ENCODE results near the gene TFF1. TPM values are rescaled to one million over a fixed set of nuclear protein-coding genes. Genes with fewer than 3 reads are reported as not detected.

Gene TFF1
- total RNA-seq, 1 donor from 2014 or later, result not detected

- intact Hi-C loops (cut with micrococcal nuclease), result loop anchor here (5.0 to 10.0 kb wide), 6 partner anchors 36 to 976 kb away; partner anchors contain the start of genes MX1, PKNOX1 and RSPH1
Observed at GRCh38 chr21:42401154-42401553, 34.8 kb upstream of the TFF1 start.

DNA sequence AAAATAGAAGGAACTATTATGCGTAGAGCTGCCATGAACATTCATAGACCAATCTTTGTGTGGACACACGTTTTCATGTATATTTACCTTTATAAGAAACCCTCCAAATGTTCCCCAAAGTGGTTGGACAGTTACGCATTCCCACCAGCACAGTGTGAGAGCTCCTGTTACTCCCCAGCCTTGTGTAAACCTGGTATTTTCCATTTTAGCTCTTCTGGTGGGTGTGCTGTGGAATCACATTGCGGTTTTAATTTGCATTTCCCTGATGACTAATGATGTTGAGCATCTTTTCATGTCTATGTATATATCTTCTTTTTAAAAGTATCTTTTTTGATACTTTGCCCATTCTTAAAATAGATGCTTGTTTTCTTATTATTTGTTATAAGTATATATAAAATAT is 34.2 kb upstream of the TFF1 start:
- intact Hi-C loops (cut with micrococcal nuclease), result loop anchor here (5.0 to 10.0 kb wide), 6 partner anchors 37 to 976 kb away; partner anchors contain the start of genes MX1, PKNOX1 and RSPH1

- intact Hi-C loops (cut with micrococcal nuclease), result no loop called here
Observed at GRCh38 chr21:42398436-42399028, 32.2 kb upstream of the TFF1 start.

DNA sequence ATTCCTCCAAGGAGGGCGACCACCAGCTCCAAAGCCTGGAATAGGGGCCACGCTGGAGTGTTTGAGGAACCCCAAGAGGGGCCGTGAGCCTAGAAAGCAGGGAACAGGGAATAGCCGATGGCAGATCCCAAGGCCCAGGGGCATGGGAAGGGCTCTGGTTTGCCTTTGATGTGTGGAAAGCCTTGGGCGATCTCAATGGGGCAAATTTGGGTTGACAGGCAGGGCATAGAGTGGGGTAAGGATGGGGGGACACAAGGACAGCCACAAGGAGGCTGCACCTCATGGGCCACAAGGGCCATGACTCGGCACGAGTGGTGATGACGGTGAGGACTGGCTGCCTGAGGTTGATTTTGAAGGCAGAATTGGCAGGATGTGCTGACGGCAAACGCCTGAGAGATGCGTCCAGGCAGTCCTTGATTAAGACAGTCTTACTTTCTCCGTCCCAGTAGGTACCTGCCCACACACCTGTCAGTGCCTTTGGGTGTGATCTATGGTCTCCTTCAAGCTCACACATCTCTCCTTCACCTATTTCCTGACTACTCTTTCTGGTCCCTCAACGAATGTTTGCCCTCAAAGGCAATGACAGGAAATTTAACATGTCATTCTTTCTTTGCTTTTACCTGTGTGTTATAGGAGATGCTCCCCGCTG is 31.5 kb upstream of the TFF1 start:
- intact Hi-C loops (cut with micrococcal nuclease), result no loop called here

- intact Hi-C loops (cut with micrococcal nuclease), result no loop called here
Observed at GRCh38 chr21:42396799-42397745, 30.7 kb upstream of the TFF1 start.

GRCh38 chr21:42395905-42396651 is 29.7 kb upstream of the TFF1 start, which contains the start of gene TMPRSS3:
TMPRSS3 (minus strand) TSS chr21:42396052; CDS start chr21:42395417, 635 bp downstream.
- intact Hi-C loops (cut with micrococcal nuclease), result no loop called here

GRCh38 chr21:42395302-42395701 is 29.0 kb upstream of the TFF1 start:
- intact Hi-C loops (cut with micrococcal nuclease), result no loop called here

DNA sequence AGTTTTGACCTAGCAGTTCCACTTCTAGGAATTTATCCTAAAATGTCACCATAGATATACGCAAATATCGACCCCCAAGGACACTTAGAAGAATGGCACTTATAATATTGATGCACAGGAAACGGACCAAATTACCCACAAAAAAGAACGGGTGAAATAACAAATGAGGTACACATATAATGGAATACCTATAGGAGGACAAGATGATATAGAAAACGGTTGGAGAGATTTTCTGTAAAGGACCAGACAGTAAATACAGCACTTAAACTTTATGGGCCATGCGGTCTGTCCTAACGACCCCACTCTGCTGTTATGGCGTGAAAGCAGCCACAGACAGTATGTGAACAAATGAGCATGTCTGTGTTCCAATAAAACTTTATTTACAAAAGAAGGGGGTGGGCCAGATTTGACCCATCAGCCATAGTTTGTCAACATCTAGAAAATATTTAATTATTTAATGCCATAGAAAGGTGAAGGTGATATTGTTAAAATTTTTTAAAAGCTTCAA is 27.2 kb upstream of the TFF1 start:
- intact Hi-C loops (cut with micrococcal nuclease), result loop anchor here (5.0 kb wide), 1 partner anchor 34 kb away; no protein-coding TSS in a partner anchor

GRCh38 chr21:42392731-42393442 is 26.6 kb upstream of the TFF1 start:
- intact Hi-C loops (cut with micrococcal nuclease), result loop anchor here (5.0 kb wide), 1 partner anchor 34 kb away; no protein-coding TSS in a partner anchor

GRCh38 chr21:42391297-42391696 is 25.0 kb upstream of the TFF1 start:
- intact Hi-C loops (cut with micrococcal nuclease), result loop anchor here (2.0 to 5.0 kb wide), 2 partner anchors 14 to 36 kb away; no protein-coding TSS in a partner anchor

DNA sequence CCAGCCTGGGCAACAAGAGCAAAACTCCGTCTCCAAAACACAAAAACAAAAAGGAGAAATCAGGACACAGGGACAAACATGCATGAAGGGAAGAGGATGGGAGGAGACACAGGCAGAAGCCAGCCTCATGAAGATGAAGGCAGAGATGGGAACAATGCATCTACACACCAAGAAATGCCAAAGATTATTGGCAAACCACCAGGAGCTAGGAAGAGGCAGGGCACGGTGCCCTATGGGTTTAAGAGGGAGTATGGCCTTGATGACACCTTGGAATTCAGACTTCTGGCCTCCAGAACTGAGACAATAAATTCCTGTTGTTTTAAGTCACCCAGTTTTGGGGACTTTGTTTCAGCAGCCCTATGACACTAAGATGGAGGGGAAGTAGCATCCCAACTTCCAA is 24.4 kb upstream of the TFF1 start:
- intact Hi-C loops (cut with micrococcal nuclease), result loop anchor here (2.0 to 5.0 kb wide), 2 partner anchors 14 to 37 kb away; no protein-coding TSS in a partner anchor

DNA sequence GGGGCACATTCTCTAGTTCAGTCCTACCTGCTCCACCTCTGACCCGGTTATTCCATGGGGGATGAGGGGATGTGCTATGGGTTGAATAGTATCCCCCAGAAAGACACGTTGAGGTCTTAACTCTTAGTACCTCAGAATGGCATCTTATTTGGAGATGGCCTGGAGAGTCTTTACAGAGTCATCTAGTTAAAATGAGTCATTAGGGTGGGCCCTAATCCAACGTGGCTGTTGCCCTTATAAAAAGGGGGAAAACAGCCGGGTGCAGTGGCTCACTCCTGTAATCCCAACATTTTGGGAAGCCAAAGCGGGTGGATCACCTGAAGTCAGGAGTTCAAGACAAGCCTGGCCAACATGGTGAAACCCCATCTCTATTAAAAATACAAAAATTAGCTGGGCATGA is 23.9 kb upstream of the TFF1 start:
- intact Hi-C loops (cut with micrococcal nuclease), result loop anchor here (2.0 to 5.0 kb wide), 2 partner anchors 15 to 37 kb away; no protein-coding TSS in a partner anchor

- intact Hi-C loops (cut with micrococcal nuclease), result no loop called here
Observed at GRCh38 chr21:42389449-42389835, 23.1 kb upstream of the TFF1 start.

GRCh38 chr21:42388740-42389448 is 22.6 kb upstream of the TFF1 start:
- intact Hi-C loops (cut with micrococcal nuclease), result no loop called here

DNA sequence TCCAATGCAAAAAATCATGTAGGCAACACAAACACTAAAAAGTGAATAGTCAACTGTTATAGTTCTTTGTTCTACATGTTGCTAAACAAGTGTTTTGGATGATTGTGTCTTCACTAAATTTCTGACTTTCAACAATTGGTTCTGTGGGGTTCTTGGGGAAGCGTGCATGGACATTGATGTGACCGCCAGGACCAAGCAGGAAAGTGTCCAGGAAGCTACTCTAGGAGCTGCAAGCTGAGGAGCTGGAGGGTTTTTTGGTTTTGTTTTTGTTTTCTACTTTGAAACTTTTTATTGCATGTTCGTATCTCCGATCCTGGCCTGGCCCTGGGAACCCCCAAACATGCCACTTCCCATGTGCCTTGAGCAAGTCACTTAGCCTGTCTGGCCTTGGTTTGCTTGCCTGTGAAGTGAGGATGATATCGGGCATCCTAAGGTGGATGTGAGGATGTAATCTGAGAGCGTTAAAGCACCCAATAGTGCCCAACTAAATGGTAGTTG is 21.6 kb upstream of the TFF1 start:
- intact Hi-C loops (cut with micrococcal nuclease), result no loop called here

GRCh38 chr21:42387164-42387563 is 20.8 kb upstream of the TFF1 start:
- intact Hi-C loops (cut with micrococcal nuclease), result no loop called here

- intact Hi-C loops (cut with micrococcal nuclease), result no loop called here
Observed at GRCh38 chr21:42386034-42386591, 19.8 kb upstream of the TFF1 start.

GRCh38 chr21:42385619-42386018 is 19.3 kb upstream of the TFF1 start:
- intact Hi-C loops (cut with micrococcal nuclease), result no loop called here

GRCh38 chr21:42384989-42385388 is 18.7 kb upstream of the TFF1 start:
- intact Hi-C loops (cut with micrococcal nuclease), result no loop called here
